ENCODE measurements around the gene LILRB1.
"Not testable (repeated sequence)": the region's sequence is repeated elsewhere in the genome, so short reads cannot be mapped to it uniquely, and the experiment has no call there.

The LILRB1 gene

GRCh38 chr19:54630262-54630661 is at the start of gene LILRB1:
LILRB1 (plus strand) TSS chr19:54630484; CDS start chr19:54631074, 590 bp downstream.
- DNase-seq = not testable (repeated sequence)

- DNase-seq = no peak
Measured at GRCh38 chr19:54586397-54586796, 43.9 kb upstream of the LILRB1 start.

GRCh38 chr19:54587026-54587425 is 43.3 kb upstream of the LILRB1 start:
- DNase-seq = no peak

GRCh38 chr19:54593445-54593844 is 36.8 kb upstream of the LILRB1 start, which contains the start of gene LILRA1:
LILRA1 (plus strand) TSS chr19:54593632; CDS start chr19:54594245, 613 bp downstream.
- DNase-seq = not testable (repeated sequence)

GRCh38 chr19:54593931-54594626 is 36.2 kb upstream of the LILRB1 start:
- not testable (repeated sequence) for DNase-seq

- DNase-seq = no peak
Measured at GRCh38 chr19:54594737-54595136, 35.5 kb upstream of the LILRB1 start.

GRCh38 chr19:54595680-54596436 is 34.4 kb upstream of the LILRB1 start:
- DNase-seq = not testable (repeated sequence)

- no peak for DNase-seq
Measured at GRCh38 chr19:54600212-54600611, 30.1 kb upstream of the LILRB1 start.

- no peak for DNase-seq
Measured at GRCh38 chr19:54606230-54606629, 24.1 kb upstream of the LILRB1 start.

- no peak for DNase-seq
Measured at GRCh38 chr19:54606891-54607784, 23.1 kb upstream of the LILRB1 start.

GRCh38 chr19:54607785-54608150 is 22.5 kb upstream of the LILRB1 start:
- DNase-seq = no peak

- DNase-seq = no peak
Measured at GRCh38 chr19:54608205-54608604, 22.1 kb upstream of the LILRB1 start.

GRCh38 chr19:54608792-54609191 is 21.5 kb upstream of the LILRB1 start:
- DNase-seq = no peak

- DNase-seq = no peak
Measured at GRCh38 chr19:54609356-54609791, 20.9 kb upstream of the LILRB1 start.

- DNase-seq = no peak
Measured at GRCh38 chr19:54612428-54612827, 17.9 kb upstream of the LILRB1 start.

- no peak for DNase-seq
Measured at GRCh38 chr19:54614726-54615125, 15.6 kb upstream of the LILRB1 start.

GRCh38 chr19:54616057-54616456 is 14.2 kb upstream of the LILRB1 start:
- no peak for DNase-seq

- no peak for DNase-seq
Measured at GRCh38 chr19:54616821-54617560, 13.3 kb upstream of the LILRB1 start.

- no peak for DNase-seq
Measured at GRCh38 chr19:54620464-54620863, 9.8 kb upstream of the LILRB1 start.

GRCh38 chr19:54622431-54622830 is 7.9 kb upstream of the LILRB1 start:
- no peak for DNase-seq

GRCh38 chr19:54624234-54624633 is 6.0 kb upstream of the LILRB1 start:
- not testable (repeated sequence) for DNase-seq
